Fibroblast of the aortic adventitia (primary cell): ENCODE measurements around the gene ATP11A. TPM values are rescaled to one million over a fixed set of nuclear protein-coding genes. Genes with fewer than 3 reads are reported as not detected.
A peak's percentile ranks its signal among the peaks of the same experiment; 100 is the strongest.

ENCODE experiments used
- DNase-seq: peaks from one replicate; pipeline ENCODE4 v3.0.0-alpha.2; 2010; ENCODE audit warnings: low read depth
- H3K4me3 ChIP-seq: 2 replicates; pipeline ENCODE4 v1.5.1; 2011; ENCODE audit warnings: low read depth, mild to moderate bottlenecking, control low read depth, low read length, moderate library complexity
- CTCF ChIP-seq: IDR thresholded peaks from 2 replicates; pipeline ENCODE4 v1.5.1; 2011; ENCODE audit warnings: mild to moderate bottlenecking, low read length, control low read depth, inconsistent platforms; ENCODE audit not compliant: insufficient read depth
- total RNA-seq: library from RNA; depleted of rRNA; stranded (reverse); fragments of >200 nt; gene quantifications from 2 replicates; pipeline ENCODE4 v1.2.3, GENCODE V29; 2012; ENCODE audit warnings: low replicate concordance

The ATP11A gene
- total RNA-seq, 1 donor, result 8.9 TPM

GRCh38 chr13:112710855-112711527 lies 21.2 kb downstream of the ATP11A start:
- peak overlapping the region; percentile 63 for H3K4me3 ChIP-seq
- DNase-seq, result no peak
- TF ChIP-seq CTCF, result no peak

- peak; percentile 99 for DNase-seq
- TF ChIP-seq CTCF, result peak; percentile 25
- peak overlapping the region; percentile 63 for H3K4me3 ChIP-seq
Measured at GRCh38 chr13:112711528-112712265, 21.9 kb downstream of the ATP11A start.

GRCh38 chr13:112712451-112713207 lies 22.8 kb downstream of the ATP11A start:
- no peak for DNase-seq
- no peak for TF ChIP-seq CTCF
- no peak overlapping the region for H3K4me3 ChIP-seq

GRCh38 chr13:112713517-112714253 lies 23.8 kb downstream of the ATP11A start:
- no peak for TF ChIP-seq CTCF
- peak; percentile 19 for DNase-seq
- no peak overlapping the region for H3K4me3 ChIP-seq

GRCh38 chr13:112714376-112715174 lies 24.7 kb downstream of the ATP11A start:
- no peak for TF ChIP-seq CTCF
- DNase-seq, result no peak
- H3K4me3 ChIP-seq, result no peak overlapping the region

GRCh38 chr13:112715210-112715609 lies 25.4 kb downstream of the ATP11A start:
- no peak for DNase-seq
- TF ChIP-seq CTCF, result no peak
- no peak overlapping the region for H3K4me3 ChIP-seq
